WTC11 (cell line): ENCODE measurements around the gene ABHD10. TPM values are rescaled to one million over a fixed set of nuclear protein-coding genes. Genes with fewer than 3 reads are reported as not detected.

Experiments used
- ATAC-seq: fragments of 200-7000 bp; cut with Tn5 transposase; 2 replicates; pipeline ENCODE4 v1.10.0; 2021; ENCODE audit warnings: mild to moderate bottlenecking, moderate library complexity
- CTCF ChIA-PET: fragments of 300-600 bp; sonication (Branson Sonifier 250); formaldehyde crosslinking; loops from one replicate; lab custom pipeline; 2021; ENCODE audit warnings: antibody characterized with exemption; lab: Charles Lee
- POLR2A ChIA-PET: fragments of 350-600 bp; sonication (Branson Sonifier 250); formaldehyde crosslinking; loops from one replicate; lab custom pipeline; 2021; ENCODE audit warnings: antibody characterized with exemption; lab: Charles Lee
- DNase-seq: peaks from one replicate; pipeline ENCODE4 v3.0.0; 2021; ENCODE audit warnings: low spot score
- H3K27ac Mint-ChIP-seq: 2 replicates; pipeline ENCODE4 v1.8.0; 2021; ENCODE audit warnings: mixed read lengths
- H3K27me3 Mint-ChIP-seq: 2 replicates; pipeline ENCODE4 v1.8.0; 2021; ENCODE audit warnings: low read depth, mild to moderate bottlenecking, moderate library complexity, mixed read lengths
- H3K36me3 Mint-ChIP-seq: 2 replicates; pipeline ENCODE4 v1.8.0; 2021; ENCODE audit warnings: mixed read lengths
- H3K4me1 Mint-ChIP-seq: 2 replicates; pipeline ENCODE4 v1.8.0; 2022; ENCODE audit warnings: mixed read lengths
- H3K4me3 Mint-ChIP-seq: 2 replicates; pipeline ENCODE4 v1.8.0; 2021; ENCODE audit warnings: mild to moderate bottlenecking, moderate library complexity, mixed read lengths
- H3K9me3 Mint-ChIP-seq: 2 replicates; pipeline ENCODE4 v1.8.0; 2021; ENCODE audit warnings: mixed read lengths
- CREM ChIP-seq: sonication (generic); formaldehyde crosslinking; IDR thresholded peaks from 2 replicates; pipeline ENCODE4 v1.8.1; 2022; ENCODE audit warnings: mild to moderate bottlenecking, missing genetic modification reagents, moderate library complexity
- GABPB1 ChIP-seq: sonication (generic); formaldehyde crosslinking; IDR thresholded peaks from 2 replicates; pipeline ENCODE4 v1.8.1; 2023; ENCODE audit warnings: mild to moderate bottlenecking, missing genetic modification reagents
- GRHL2 ChIP-seq: fragments of 250-450 bp; sonication (Bioruptor Pico); IDR thresholded peaks from 2 replicates; pipeline ENCODE4 v1.8.0; 2022; ENCODE audit warnings: mild to moderate bottlenecking, moderate library complexity; ENCODE audit not compliant: insufficient replicate concordance, severe bottlenecking
- NFYB ChIP-seq: sonication (generic); formaldehyde crosslinking; conservative IDR thresholded peaks from 2 replicates; pipeline ENCODE4 v1.8.0; 2022; ENCODE audit warnings: low read depth, missing genetic modification reagents
- SP1 ChIP-seq: sonication (generic); formaldehyde crosslinking; conservative IDR thresholded peaks from 2 replicates; pipeline ENCODE4 v1.8.1; 2022; ENCODE audit warnings: missing genetic modification reagents
- TCF7 ChIP-seq: sonication (generic); formaldehyde crosslinking; IDR thresholded peaks from 2 replicates; pipeline ENCODE4 v1.8.0; 2022; ENCODE audit warnings: mild to moderate bottlenecking, low read depth, missing genetic modification reagents, moderate library complexity
- TEAD1 ChIP-seq: sonication (generic); formaldehyde crosslinking; IDR thresholded peaks from 2 replicates; pipeline ENCODE4 v1.8.0; 2022; ENCODE audit warnings: mild to moderate bottlenecking, missing genetic modification reagents
- ZNF138 ChIP-seq: sonication (generic); formaldehyde crosslinking; conservative IDR thresholded peaks from 2 replicates; pipeline ENCODE4 v1.8.1; 2022; ENCODE audit warnings: mild to moderate bottlenecking, moderate library complexity, missing genetic modification reagents
- total RNA-seq: library from RNA; stranded (reverse); gene quantifications from 3 replicates; pipeline ENCODE4 v1.2.3, GENCODE V29; 2021
- TF ChIP-seq, protein P1 (sequence below): fragments of 250-450 bp; sonication (Bioruptor Pico); IDR thresholded peaks from 2 replicates; pipeline ENCODE4 v1.8.0; 2021; ENCODE audit warnings: mild to moderate bottlenecking
- TF ChIP-seq, protein P2 (sequence below): sonication (generic); formaldehyde crosslinking; IDR thresholded peaks from 2 replicates; pipeline ENCODE4 v1.8.1; 2022; ENCODE audit warnings: mild to moderate bottlenecking, missing genetic modification reagents, moderate library complexity, borderline replicate concordance
- TF ChIP-seq, protein P3 (sequence below): sonication (generic); formaldehyde crosslinking; IDR thresholded peaks from 2 replicates; pipeline ENCODE4 v1.8.1; 2022; ENCODE audit warnings: mild to moderate bottlenecking, moderate library complexity, missing genetic modification reagents
- TF ChIP-seq, protein P4 (sequence below): sonication (generic); formaldehyde crosslinking; IDR thresholded peaks from 2 replicates; pipeline ENCODE4 v1.8.1; 2022; ENCODE audit warnings: low read depth, missing genetic modification reagents, borderline replicate concordance
- TF ChIP-seq, protein P5 (sequence below): sonication (generic); formaldehyde crosslinking; IDR thresholded peaks from 2 replicates; pipeline ENCODE4 v1.8.0; 2022; ENCODE audit warnings: mild to moderate bottlenecking, missing genetic modification reagents
- TF ChIP-seq, protein P6 (sequence below): sonication (generic); formaldehyde crosslinking; IDR thresholded peaks from 2 replicates; pipeline ENCODE4 v1.8.0; 2022; ENCODE audit warnings: missing genetic modification reagents

The ABHD10 gene
- total RNA-seq, 1 experiment from 2014 or later, result 27.6 TPM

DNA sequence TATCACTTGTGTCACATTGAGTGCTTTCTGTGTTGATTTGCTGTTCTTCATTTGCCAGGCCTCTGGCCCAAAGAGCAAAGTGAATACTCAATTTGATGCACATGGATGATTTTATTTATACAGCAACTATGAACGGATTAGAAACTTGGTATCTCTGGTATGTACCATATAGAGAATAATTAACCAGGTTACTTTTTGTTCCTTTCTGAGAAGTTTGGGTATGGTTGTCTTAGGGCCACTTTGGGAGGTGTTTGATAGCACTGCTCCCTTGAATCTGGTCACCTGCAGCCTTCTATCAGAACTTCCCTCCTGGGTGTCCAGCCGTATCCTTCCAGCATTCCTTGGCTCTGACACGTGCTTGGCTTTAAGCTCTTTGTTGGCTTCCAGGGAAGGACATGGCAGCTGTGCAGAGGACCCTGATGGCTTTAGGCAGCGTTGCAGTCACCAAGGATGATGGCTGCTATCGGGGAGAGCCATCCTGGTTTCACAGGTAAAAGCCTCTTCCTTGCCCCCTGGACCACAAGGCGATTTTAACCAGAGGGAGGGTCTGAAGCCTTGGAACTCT is 32.6 kb downstream of the ABHD10 start:
- POLR2A ChIA-PET, result no interaction called here
- H3K4me1 Mint-ChIP-seq, result peaks cover 9% of the 10 kb centered on the region; the same call in 1 of the 2 replicates
- TF ChIP-seq, protein P1, sequence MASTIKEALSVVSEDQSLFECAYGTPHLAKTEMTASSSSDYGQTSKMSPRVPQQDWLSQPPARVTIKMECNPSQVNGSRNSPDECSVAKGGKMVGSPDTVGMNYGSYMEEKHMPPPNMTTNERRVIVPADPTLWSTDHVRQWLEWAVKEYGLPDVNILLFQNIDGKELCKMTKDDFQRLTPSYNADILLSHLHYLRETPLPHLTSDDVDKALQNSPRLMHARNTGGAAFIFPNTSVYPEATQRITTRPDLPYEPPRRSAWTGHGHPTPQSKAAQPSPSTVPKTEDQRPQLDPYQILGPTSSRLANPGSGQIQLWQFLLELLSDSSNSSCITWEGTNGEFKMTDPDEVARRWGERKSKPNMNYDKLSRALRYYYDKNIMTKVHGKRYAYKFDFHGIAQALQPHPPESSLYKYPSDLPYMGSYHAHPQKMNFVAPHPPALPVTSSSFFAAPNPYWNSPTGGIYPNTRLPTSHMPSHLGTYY (CRISPR knock-in tag), result no peak
- TF ChIP-seq GRHL2 (CRISPR knock-in tag) (no peak), GABPB1 (no peak), CREM (CRISPR knock-in tag) (no peak), TCF7 (CRISPR knock-in tag) (no peak)
- TF ChIP-seq, protein P2, sequence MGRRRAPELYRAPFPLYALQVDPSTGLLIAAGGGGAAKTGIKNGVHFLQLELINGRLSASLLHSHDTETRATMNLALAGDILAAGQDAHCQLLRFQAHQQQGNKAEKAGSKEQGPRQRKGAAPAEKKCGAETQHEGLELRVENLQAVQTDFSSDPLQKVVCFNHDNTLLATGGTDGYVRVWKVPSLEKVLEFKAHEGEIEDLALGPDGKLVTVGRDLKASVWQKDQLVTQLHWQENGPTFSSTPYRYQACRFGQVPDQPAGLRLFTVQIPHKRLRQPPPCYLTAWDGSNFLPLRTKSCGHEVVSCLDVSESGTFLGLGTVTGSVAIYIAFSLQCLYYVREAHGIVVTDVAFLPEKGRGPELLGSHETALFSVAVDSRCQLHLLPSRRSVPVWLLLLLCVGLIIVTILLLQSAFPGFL (CRISPR knock-in tag), result no peak
- TF ChIP-seq, protein P3, sequence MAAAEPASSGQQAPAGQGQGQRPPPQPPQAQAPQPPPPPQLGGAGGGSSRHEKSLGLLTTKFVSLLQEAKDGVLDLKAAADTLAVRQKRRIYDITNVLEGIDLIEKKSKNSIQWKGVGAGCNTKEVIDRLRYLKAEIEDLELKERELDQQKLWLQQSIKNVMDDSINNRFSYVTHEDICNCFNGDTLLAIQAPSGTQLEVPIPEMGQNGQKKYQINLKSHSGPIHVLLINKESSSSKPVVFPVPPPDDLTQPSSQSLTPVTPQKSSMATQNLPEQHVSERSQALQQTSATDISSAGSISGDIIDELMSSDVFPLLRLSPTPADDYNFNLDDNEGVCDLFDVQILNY (CRISPR knock-in tag), result no peak
- TF ChIP-seq, protein P4, sequence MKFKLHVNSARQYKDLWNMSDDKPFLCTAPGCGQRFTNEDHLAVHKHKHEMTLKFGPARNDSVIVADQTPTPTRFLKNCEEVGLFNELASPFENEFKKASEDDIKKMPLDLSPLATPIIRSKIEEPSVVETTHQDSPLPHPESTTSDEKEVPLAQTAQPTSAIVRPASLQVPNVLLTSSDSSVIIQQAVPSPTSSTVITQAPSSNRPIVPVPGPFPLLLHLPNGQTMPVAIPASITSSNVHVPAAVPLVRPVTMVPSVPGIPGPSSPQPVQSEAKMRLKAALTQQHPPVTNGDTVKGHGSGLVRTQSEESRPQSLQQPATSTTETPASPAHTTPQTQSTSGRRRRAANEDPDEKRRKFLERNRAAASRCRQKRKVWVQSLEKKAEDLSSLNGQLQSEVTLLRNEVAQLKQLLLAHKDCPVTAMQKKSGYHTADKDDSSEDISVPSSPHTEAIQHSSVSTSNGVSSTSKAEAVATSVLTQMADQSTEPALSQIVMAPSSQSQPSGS (CRISPR knock-in tag), result no peak
- TF ChIP-seq, all 79 proteins: peak for 0
- no peaks in the 10 kb centered on the region for H3K36me3 Mint-ChIP-seq
- no peak overlapping the region for H3K4me3 Mint-ChIP-seq
- no peak for DNase-seq
- no peak for ATAC-seq
- no peaks in the 10 kb centered on the region for H3K9me3 Mint-ChIP-seq
- CTCF ChIA-PET, result interaction anchor here (0.6 to 3.4 kb wide), 2 partner anchors 11 to 320 kb away, joined by 3 to 95 read pairs; partner anchors contain the start of gene TAGLN3
- no peaks in the 10 kb centered on the region for H3K27me3 Mint-ChIP-seq
- H3K27ac Mint-ChIP-seq, result no peak overlapping the region; the same call in 1 of the 2 replicates

DNA sequence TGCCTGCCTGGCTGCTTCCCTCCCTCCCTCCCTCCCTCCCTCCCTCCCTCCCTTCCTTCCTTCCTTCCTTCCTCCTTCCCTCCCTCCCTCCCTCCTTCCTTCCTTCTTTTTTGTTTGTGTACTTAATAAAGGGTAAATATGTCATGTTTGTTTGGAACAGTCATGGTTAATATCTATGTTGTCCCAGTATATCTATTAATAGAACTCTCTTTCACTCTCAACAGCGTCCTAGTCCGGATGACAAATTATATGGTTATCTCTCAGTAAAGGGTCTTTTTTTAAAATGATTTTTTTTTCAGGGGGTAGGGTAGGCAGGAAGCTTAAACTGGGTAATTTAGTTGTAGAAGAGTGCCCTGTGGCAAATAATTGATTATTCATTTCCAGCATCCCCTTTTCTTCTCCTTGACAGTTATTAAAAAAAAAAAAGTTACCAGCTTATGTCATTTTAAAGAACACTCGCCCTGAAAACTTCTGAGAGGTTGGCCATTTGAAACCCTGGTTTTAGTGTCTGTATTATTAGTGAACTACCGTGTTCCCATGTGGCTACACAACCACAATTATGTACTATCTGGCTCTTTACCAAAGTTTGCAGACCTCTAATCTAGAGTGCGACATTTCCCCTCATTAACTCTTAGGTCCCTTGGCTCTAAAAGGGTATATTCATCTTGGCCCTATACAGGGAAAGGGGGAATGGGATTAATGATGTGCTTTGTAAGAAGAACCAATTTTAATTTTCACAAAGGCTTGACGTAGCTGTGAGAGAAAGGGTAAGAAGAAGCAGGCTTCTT is 33.6 kb downstream of the ABHD10 start:
- ATAC-seq (no peak), DNase-seq (no peak)
- Mint-ChIP-seq H3K27ac (no peak overlapping the region), H3K4me3 (no peak overlapping the region), H3K9me3 (no peaks in the 10 kb centered on the region), H3K27me3 (no peaks in the 10 kb centered on the region), H3K36me3 (no peaks in the 10 kb centered on the region), H3K4me1 (peaks cover 9% of the 10 kb centered on the region; the same call in 1 of the 2 replicates)
- ChIA-PET POLR2A (interaction anchor here (0.7 to 1.7 kb wide), 3 partner anchors 13 to 152 kb away, joined by 3 to 6 read pairs (median 4); partner anchors contain the start of gene TAGLN3), CTCF (interaction anchor here (0.6 to 3.4 kb wide), 35 partner anchors 8 to 435 kb away, joined by 3 to 150 read pairs (median 8); partner anchors contain the start of genes ABHD10, TAGLN3 and TMPRSS7)
- TF ChIP-seq, protein P5, sequence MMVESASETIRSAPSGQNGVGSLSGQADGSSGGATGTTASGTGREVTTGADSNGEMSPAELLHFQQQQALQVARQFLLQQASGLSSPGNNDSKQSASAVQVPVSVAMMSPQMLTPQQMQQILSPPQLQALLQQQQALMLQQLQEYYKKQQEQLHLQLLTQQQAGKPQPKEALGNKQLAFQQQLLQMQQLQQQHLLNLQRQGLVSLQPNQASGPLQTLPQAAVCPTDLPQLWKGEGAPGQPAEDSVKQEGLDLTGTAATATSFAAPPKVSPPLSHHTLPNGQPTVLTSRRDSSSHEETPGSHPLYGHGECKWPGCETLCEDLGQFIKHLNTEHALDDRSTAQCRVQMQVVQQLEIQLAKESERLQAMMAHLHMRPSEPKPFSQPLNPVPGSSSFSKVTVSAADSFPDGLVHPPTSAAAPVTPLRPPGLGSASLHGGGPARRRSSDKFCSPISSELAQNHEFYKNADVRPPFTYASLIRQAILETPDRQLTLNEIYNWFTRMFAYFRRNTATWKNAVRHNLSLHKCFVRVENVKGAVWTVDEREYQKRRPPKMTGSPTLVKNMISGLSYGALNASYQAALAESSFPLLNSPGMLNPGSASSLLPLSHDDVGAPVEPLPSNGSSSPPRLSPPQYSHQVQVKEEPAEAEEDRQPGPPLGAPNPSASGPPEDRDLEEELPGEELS (CRISPR knock-in tag), result no peak
- TF ChIP-seq, protein P6, sequence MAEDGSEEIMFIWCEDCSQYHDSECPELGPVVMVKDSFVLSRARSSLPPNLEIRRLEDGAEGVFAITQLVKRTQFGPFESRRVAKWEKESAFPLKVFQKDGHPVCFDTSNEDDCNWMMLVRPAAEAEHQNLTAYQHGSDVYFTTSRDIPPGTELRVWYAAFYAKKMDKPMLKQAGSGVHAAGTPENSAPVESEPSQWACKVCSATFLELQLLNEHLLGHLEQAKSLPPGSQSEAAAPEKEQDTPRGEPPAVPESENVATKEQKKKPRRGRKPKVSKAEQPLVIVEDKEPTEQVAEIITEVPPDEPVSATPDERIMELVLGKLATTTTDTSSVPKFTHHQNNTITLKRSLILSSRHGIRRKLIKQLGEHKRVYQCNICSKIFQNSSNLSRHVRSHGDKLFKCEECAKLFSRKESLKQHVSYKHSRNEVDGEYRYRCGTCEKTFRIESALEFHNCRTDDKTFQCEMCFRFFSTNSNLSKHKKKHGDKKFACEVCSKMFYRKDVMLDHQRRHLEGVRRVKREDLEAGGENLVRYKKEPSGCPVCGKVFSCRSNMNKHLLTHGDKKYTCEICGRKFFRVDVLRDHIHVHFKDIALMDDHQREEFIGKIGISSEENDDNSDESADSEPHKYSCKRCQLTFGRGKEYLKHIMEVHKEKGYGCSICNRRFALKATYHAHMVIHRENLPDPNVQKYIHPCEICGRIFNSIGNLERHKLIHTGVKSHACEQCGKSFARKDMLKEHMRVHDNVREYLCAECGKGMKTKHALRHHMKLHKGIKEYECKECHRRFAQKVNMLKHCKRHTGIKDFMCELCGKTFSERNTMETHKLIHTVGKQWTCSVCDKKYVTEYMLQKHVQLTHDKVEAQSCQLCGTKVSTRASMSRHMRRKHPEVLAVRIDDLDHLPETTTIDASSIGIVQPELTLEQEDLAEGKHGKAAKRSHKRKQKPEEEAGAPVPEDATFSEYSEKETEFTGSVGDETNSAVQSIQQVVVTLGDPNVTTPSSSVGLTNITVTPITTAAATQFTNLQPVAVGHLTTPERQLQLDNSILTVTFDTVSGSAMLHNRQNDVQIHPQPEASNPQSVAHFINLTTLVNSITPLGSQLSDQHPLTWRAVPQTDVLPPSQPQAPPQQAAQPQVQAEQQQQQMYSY (CRISPR knock-in tag), result no peak
- TF ChIP-seq TEAD1 (CRISPR knock-in tag) (no peak), ZNF138 (CRISPR knock-in tag) (no peak), NFYB (CRISPR knock-in tag) (no peak), SP1 (CRISPR knock-in tag) (no peak)
- TF ChIP-seq, protein P1 (CRISPR knock-in tag), result no peak
